Stimulated activated CD4-positive, alpha-beta T cell treated with anti-CD3 and anti-CD28 coated beads, Interleukin-1b, Interleukin-23, amount 100 ng/mL, for 48 hours (primary cell): ENCODE results near the gene SF3A1.

ENCODE experiments used
- DNase-seq: peaks from one replicate; pipeline ENCODE4 v3.0.0-alpha.2; 2020

The SF3A1 gene

DNA sequence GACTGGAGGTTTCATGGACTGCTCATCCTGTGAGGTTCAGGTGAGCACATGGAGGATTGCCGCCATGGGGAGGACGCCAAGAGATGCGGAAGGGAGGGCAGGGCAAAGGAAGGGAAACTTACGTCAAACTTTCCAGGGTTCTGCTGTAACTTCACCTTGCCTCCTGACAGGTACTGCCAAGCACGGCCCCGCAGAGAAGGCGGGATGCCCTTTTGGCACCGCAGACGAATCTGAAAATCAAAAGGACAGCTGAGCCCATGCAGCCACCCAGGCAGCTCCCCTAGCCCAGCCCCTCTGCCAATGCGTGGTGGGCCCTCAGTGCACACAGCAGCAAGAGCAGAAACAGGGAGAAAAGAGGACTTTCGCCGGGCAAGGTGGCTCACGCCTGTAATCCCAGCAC lies 57.4 kb downstream of the SF3A1 start:
- no peak for DNase-seq

DNA sequence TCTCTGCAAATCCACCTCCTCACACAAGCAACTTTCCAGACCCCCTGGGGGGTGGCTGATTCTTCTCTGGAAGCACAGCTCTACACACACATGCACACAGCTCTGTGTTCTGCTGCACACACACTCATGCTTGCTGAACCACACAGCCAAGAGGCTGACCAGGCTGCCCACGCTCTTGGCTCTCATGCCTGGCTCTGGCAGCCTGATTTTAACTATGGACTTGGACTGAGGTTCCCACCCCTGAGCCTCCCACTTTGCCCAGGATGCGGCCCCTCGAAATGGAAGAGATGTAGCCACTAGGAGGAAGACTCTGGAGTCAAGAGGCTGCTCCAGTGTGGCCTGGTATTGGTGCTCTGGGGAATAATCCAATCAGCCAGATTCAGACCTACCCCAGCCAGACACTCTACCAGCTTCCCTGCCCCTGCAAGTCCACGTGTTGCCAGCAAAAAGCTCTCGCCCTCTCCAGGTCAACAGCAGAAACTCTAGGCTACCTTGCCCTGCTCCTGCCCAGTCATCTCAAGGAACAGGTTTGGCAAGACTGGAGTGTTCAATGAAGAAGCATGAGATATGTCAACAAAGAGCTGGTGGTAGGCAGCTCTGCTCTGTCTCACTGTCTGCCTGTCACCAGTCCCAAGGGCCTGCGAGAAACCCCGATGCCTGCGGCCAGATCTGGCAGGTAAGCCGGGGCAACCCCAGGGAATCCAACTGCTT lies 58.5 kb downstream of the SF3A1 start:
- DNase-seq = no peak

- no peak for DNase-seq
Measured at GRCh38 chr22:30297276-30297990, 59.3 kb downstream of the SF3A1 start.

DNA sequence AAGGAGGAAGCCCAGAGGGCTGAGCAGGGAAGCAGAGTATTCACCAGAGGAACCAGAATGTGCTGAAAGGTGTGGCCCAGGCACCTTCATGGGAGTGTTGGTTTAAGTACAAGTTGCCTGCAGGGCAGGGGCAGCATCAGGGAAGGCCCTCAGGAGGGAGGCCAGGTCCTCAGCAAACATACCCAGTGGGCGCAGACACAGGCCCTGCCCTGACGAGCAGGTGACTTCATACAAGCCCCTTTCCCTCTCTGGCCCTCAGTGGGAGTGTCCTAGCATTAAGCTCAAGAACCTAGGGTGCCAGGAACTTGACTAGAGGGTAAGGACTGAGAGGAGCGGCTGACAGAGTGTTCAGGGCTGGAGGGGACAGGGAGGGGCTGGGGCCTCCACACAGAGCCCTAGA lies 59.9 kb downstream of the SF3A1 start:
- no peak for DNase-seq

GRCh38 chr22:30296324-30296723 lies 60.4 kb downstream of the SF3A1 start:
- no peak for DNase-seq

DNA sequence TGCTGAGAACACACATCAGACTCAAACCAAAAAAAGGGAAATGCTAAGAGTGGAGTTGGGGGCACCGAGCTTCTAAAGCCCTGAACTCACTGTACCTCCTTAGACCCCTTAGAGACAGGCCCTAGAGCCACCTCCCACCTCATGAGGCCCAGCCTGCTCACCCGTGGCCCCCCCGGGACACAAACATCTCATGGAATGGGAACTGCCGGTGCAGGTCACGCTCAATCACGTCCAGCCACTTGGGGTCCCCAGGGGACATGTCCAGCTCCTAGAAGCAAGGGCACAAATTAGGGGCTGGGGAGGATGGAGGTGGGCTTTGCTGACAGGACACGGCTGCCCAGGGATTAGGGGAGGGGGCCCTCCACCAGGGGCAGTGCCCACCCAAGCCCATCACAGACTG lies 61.1 kb downstream of the SF3A1 start:
- DNase-seq = no peak

GRCh38 chr22:30294830-30295229 lies 61.9 kb downstream of the SF3A1 start:
- no peak for DNase-seq

DNA sequence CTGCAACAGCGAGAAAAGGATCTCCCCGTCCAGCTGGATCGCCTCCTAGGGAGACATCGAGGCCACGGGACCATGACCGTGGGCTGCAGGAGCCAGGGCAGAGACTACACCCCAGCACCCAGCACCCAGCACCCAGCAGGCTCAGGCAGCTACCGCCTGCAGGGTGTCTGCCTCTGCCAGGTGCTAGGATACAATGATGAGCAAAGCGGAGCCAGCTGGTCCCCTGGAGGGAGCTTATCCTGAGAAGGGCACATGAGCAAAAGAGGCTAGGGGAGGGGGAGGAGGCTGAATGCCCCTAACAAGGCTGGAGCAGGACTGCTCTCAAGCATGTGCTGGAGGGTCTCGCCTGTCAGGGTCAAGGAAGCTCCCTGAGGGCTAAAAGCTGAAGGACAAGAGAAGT lies 62.6 kb downstream of the SF3A1 start:
- DNase-seq = no peak

- no peak for DNase-seq
Measured at GRCh38 chr22:30293026-30293425, 63.7 kb downstream of the SF3A1 start.

DNA sequence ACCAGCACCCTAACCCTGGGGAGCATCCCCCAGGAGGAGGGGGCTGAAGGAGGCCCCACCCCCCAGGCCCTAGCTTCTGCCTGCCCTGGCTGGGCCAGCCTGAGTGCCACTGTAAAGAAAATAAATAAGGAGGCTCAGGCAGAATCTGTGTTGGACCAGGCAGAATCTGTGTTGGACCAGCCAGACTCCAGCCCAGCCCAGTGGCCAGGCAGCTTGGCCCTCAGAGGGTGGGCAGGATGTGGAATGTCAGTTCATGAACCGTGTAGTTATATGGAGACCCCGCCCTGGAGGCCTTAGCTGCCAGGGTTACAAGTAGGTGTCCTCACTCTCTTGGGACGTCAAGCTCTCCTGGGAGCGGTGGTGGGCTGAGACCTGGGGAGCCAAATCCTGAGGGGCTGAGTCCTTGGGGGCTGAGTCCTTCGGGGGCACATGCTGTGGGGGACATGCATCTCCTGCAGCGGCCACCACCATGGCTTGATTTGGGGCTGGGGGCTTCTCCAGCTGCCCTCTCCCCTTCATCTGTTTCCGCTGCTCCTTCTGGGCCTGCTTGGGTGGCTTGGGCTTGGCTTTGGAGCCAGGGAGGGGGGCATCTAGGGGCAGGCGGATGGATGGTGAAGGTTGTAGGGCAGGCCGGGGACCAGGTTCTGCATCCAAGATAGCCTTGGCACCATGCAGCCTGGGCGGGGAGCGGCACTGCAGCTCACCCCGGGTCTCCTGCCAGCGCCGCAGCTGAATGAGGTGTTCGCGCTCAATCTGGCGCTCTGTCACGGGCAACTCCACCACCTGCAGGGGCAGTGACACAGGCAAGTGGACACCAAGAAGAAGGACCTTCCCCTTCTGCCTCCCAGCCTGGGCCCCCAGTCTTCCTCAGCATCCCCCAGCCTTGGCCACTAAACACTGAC lies 64.4 kb downstream of the SF3A1 start:
- no peak for DNase-seq

DNA sequence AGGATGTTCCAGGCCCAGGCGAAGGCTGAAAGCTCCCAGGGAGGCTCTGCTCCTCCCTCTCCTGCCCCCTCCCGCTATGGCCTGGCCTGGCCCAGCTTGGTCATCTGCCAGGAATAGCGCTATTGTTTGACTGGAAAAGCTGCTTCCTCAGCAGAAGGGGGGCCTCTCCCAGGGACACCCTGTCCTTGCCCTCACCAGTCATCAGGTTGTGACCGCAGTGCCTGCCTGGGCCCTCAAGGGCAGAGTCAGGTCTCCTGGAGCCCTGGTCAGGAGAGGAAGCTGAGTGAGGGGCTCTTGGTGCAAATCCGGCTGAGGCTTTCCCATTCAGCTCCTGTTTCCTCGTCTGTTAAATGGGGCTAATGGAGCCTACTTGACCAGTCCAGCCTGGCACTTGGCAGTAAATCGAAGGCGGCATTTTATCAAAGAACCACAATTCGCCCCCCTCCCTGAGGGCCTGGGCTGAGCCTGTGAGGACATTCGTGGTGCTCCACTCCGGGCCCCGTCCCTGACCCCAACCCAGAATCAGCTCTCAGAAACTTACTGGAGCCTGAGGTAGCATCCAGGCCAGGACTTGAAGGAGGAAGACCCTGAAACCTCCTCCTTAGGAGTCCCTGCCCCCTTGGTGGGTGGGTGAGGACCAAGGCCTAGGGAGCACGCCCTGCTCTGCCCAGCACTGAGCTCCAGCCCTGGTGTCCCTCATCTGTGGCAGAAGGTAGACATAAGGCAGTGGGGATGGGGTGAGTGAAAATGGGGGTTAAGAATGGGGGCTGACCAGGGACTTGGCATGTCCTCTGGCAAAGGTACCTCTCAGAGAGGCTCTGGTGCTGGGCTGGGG lies 65.4 kb downstream of the SF3A1 start:
- no peak for DNase-seq

- DNase-seq = no peak
Measured at GRCh38 chr22:30290342-30291057, 66.2 kb downstream of the SF3A1 start.

DNA sequence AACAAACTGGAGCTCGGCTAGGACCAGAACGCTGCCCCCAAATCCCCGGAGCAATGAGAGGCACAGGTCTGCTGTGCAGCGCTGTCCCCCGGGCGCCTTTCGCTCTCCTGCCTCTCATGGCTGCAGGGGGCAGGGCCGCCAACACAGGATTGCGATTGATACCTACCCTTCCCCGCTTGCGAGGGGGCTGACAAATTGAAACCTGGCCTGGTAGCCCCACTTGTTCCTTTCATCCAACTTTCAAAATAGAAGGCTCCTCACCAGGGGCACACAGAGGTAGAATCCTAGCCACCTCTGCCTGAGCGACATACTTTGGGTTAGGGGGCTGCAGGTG lies 66.7 kb downstream of the SF3A1 start:
- DNase-seq = no peak

DNA sequence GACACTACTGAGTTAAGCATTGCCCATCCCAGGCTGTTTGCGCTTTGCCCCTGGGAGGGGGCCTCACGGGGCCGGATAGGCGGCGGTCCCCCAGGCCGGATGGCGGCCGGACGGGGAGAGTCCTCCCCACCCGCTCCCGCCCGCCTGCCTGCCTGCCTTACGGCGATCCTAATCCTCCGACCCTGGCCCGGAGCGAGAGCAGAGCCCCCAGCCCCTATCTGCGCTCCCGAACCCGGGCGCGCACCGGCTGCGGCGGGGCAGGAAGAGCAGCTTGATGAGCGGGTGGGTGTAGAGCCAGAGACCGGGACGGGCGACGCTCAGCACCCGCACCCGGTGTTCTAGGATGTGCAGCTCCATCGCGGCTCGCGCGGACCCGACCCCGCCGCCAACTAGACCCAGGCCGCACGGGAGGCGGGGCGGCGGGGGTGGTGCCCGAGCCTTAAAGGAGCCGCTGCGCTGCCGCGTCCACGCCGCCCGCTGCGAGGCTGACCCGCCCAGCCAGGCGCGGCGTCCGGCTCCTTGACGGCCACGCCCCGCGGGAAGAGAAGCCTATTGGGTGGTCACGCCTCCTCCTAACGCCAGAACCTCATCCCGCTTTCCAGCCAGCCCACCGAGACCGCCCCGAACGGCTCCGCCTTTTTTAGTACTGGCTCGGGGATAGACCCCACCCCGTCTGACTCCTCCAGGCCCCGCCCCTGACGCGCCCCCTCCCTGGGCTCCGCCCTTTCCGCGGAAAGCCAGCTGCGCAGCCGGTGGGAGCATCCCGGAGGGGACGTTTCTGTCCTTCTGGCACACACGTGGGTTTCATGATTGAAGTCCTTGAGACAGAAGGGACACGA lies 67.3 kb downstream of the SF3A1 start, which contains the start of gene CASTOR1:
Gene CASTOR1, minus strand, starts transcription at position 365 of the 839 bp plus-strand sequence. Its CDS starts 8 bp downstream, at position 357.
- peak; percentile 86 for DNase-seq

GRCh38 chr22:30288419-30289140 lies 68.1 kb downstream of the SF3A1 start:
- DNase-seq = no peak

GRCh38 chr22:30287648-30288418 lies 68.9 kb downstream of the SF3A1 start:
- peak; percentile 90 for DNase-seq

DNA sequence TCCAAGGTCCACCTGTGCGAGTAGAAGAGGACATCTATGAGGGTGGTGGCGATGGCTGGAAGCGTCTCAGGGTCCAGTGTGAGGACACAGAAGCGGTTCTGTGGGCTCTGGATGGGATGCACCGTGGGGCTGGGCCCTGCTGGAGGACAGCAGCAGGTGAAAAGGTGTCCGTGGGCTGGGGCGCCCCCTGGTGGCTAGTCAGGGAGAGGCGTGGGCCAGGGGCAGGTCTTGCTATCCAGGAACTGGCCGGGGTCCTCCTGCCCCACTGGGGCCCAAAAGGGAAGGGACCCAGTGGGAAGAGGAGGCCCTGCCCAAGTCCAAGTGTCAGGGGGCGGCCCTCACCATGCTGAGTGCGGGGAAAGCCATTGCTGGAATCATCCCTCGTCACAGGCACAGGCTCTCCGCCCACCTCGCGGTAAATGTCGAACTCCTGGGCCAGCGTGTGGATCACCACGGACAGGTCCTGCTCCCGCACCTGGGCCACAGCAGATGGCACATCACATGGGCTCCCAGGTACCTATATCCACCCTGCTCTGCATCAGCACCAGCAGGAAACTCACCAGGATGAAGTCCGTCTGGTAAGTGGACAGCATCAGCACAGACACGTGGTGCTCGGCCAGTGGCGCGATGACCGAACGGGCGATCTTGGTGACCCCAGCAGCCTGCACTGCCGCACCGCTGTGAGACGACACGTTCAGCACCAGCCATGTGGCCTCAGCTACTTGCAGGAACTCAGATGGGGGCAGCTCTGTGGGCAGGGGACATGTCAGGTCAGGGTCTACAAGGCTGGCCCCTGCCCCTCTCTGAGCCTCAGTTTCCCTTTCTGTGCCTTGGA lies 69.7 kb downstream of the SF3A1 start:
- peak; percentile 86 for DNase-seq

- DNase-seq = no peak
Measured at GRCh38 chr22:30286331-30286730, 70.4 kb downstream of the SF3A1 start.

- no peak for DNase-seq
Measured at GRCh38 chr22:30285846-30286200, 70.9 kb downstream of the SF3A1 start.
